ENCODE measurements around the gene GSG1. TPM values are rescaled to one million over a fixed set of nuclear protein-coding genes. Genes with fewer than 3 reads are reported as not detected.

Gene GSG1
- total RNA-seq, 1 experiment from 2014 or later = not detected

- DNase-seq (ENCODE audit: low spot score) = no peak
Measured at GRCh38 chr12:13120413-13120812, 16.9 kb upstream of the GSG1 start.

DNA sequence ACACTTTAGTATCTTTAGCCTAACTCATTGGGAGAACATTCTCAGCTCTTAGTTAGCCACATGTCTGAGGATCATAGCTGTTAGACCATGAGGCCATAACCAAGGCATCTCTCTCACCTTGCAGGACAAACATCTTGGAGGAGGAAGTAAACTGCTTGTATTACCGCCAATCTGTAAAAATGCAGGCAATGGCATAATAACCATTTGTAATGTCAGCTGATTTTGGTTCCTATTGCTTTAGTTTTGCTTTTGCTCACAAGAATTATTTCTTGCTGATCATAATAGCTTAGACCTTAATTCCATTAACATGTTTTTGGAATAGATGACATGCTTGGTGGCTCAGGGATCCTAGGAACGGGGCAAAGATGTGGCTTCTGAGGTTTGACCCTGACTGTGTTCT lies 16.4 kb upstream of the GSG1 start:
- no peak for DNase-seq (ENCODE audit: low spot score)

DNA sequence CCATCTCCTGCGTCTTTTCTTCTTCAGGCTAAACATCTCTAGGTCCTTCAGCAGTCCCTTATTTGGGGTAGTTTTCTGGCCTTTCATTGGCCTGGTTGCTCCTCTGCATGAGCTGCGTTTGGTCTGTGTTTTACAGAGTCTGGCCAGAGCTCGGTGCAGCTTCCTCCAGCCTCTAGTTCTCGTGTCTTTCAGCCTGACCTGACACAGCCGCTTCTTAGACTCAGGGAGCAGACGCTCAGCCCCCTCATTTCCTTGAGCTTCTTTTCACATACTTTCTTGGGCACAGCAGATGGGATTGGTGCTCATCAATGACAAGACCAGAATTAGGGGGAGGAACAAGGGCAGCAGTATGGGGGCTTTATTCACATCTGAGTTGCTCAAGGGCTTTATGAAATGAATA lies 13.6 kb upstream of the GSG1 start:
- no peak for DNase-seq (ENCODE audit: low spot score)

DNA sequence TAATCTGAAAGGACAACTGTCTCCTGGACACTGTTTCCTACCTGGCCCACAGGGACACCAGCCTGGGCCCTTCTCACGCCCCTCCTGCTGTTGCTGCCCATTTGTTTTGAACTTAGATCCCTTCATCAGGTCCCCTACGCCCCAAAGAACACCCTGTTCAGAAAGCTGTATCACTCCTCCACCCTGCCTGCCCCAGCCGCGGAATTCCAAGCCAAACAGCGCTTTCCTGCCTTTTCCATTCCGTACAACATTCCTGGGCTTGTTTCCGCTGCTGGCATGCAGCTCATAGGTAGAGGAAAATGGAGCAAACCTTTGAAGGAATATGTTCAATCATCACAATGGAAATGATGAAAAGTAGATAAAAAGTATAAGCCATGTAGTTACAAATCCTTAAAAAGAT lies 12.8 kb upstream of the GSG1 start:
- no peak for DNase-seq (ENCODE audit: low spot score)

DNA sequence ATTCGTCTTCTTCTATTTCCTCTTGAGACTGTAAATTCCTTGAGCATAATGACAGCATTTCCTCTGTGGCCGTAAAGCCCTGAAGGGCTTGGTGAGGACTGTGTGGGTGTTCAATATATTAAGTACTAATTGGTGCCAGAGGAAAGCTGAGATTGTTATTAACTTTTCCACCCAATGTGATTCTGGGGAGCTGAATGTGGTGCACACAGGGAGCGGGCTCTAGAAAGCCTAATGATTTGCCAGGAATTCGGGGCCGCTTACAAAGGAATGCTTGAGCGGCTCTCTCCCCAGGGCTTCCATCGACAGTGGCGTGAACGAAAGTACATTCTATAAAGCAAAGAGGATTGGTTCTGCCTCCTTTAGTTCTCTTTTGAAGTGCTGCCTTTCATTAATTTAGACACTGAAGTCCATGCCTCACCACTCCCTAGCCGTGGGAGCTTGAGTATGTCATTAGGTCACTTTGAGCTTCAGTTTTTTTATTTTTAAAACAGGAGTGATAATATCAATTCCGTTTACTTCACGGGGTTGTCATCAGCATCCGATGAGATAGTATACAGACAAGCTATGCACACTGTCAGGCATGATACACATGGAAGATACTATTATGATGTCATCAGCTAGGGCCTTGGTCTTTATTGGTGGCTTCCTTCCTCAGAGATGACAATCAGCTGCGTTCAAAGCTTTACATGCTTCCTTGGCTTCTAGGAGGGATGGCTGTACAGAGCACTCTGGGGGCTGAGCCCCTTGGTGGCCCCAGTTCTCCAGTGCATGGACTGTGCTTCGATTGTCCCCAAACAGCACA lies 11.0 kb upstream of the GSG1 start:
- DNase-seq (ENCODE audit: low spot score) = no peak

- no peak for DNase-seq (ENCODE audit: low spot score)
Measured at GRCh38 chr12:13112968-13113367, 9.5 kb upstream of the GSG1 start.

DNA sequence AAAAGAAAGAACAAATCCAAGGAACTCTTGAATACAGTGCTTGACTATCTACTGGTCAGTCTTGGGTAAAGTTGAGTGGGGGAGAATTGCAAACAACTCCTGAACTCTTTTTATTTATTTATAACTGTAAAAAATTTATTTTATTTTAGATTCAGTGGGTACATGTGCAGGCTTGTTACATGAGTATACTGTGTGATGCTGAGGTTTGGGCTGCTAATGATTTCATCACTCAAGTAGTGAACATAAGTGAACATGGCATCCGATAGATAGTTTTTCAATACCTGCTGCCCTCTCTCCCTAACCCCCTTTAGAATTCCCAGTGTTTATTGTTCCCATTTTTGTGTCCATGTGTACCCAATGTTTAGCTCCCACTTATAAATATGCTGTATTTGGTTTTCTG lies 3.2 kb upstream of the GSG1 start:
- DNase-seq (ENCODE audit: low spot score) = no peak

- DNase-seq (ENCODE audit: low spot score) = no peak
Measured at GRCh38 chr12:13105781-13106180, 2.3 kb upstream of the GSG1 start.

DNA sequence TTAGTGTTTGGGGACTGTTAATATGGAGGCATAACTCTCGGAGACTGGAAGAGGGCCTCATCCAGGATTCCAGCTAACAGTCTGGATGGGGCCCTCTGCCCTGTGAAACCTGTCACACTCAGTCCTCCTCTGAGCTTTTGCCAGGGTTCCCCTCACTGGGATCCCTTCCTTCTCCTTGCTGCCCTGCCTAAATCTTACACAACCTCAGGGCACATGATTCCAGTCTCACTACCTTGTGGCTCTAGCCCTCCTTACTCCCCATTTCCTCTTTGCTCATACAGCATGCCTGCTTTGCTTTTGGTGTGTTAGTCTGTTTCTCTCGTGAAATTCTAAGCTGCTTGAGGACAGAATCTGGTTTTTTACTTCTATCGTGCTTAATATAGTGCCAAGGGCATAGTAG lies 942 bp upstream of the GSG1 start:
- no peak for DNase-seq (ENCODE audit: low spot score)

- peak; percentile 61 for DNase-seq (ENCODE audit: low spot score)
Measured at GRCh38 chr12:13102461-13103195, 839 bp downstream of the GSG1 start.

DNA sequence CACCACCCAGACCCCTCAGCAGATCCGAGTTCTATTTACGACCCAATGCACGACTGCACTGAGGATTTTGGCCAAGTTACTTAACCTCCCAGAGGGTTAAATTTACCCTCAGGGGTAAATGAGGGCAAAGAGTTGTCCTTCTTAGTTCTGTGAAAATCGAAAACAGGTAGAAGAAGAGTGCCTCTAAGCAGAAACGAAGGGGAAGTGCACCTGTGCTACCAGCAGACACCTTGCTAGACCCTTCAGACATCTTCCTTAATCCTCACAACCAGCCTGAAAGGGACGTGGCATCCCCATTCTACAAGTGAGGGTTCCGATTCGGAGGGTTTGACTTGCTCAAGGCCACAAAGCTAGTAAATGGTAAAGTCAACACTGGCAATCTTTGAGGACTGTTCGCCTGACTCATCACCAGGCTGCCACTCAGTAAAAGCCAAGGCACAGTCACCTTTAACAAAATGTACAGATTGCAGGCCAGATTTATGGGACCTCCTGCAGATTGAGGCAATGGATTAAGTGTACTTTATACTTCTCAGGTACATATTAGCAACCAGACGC lies 1.6 kb downstream of the GSG1 start:
- DNase-seq (ENCODE audit: low spot score) = peak; percentile 91

DNA sequence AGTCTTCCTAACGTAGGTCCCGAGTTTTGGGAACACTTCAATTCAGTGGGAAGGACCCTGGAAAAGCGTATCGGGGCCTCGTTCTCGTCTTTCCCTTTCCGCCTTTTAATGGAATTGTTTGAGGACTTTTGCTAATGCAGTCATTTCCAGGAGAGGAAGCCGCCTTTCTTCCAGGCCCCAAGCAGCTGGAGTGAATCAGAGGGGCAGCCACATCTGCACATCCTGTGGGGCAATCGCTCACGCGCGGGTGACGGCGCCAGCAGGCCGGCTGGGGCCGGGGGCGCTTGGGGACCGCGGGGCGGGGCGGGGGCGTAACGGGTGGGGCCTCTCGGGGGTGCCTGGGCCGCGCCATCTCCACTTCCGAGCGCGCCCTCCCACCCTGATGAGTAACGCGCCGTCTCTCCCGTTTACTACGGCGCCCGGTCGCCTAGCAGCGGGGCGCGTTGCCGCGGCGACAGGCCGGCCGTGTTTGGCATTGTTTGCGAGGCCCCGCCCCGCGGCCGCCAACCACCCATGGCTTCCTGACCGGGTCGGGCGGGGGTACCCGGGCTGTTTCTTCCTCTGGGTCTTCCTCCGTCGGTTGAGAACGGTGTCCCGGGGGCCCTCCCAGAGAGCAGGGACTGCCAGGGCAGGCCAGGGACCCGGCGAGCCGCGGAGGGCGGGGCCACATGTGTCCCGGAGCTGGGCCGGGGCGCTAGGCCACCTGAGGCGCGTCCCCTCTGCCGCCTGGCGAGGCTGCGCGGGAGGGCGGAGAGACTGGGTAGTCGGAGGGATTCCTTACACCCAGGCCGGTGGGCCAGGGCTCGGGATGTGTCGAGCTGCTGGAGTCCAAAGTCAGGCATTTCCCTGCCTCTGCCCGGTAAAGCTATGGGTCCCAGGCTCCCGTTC lies 2.3 kb downstream of the GSG1 start:
- peak; percentile 95 for DNase-seq (ENCODE audit: low spot score)

DNA sequence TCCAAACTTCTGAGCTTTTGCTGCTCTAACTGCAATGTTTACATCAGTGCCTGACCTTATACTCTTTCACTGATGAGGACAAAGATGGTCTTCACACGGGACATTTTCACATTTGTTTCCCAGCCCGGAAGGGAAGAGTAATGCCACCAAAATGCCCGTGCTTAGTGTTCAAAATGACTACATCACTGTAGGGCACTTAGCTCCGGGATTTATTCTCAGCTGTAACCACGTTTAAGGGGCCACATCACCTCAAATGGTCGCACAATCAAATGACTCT lies 2.9 kb downstream of the GSG1 start:
- DNase-seq (ENCODE audit: low spot score) = no peak

DNA sequence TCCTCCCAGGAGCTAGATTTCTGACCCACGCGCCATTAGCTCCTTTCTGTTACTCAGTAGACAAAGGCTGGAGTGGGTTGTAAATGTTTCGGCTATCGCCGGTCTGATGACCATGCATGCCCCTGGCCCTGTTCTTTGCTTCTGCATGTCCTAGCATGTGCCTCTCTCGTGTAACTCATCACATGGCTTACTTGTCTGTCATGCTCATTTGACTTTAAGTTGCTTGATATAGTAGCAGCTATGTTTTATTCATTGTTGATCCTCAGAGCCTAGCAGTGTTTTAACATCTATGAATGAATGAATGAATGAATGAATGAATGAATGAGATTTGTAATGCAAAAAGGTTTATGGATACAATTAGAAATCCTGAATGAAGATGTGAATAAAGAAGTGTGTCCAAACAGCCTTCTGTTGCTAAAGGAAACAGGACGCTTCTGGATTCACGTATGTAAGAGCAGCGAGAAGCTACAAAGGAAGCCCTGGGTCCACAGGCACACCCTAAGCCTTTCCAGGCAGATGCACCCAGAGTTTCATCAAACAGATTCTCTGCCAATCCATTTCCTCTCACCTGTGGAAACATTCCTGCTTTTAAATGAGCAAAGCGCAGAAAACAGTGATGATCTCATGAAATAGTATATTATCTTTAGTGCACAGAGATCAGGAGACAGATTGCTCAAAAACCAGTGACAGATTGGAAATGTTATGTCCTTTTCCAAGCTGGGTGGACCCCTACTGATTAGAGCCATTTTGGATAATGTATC lies 3.4 kb downstream of the GSG1 start:
- peak; percentile 28 for DNase-seq (ENCODE audit: low spot score)

- DNase-seq (ENCODE audit: low spot score) = peak; percentile 31
Measured at GRCh38 chr12:13099066-13099843, 4.2 kb downstream of the GSG1 start.

- peak; percentile 32 for DNase-seq (ENCODE audit: low spot score)
Measured at GRCh38 chr12:13097491-13098011, 5.9 kb downstream of the GSG1 start.

GRCh38 chr12:13095266-13095995 lies 8.0 kb downstream of the GSG1 start:
- DNase-seq (ENCODE audit: low spot score) = no peak

GRCh38 chr12:13094367-13094766 lies 9.1 kb downstream of the GSG1 start:
- no peak for DNase-seq (ENCODE audit: low spot score)

GRCh38 chr12:13093848-13094220 lies 9.6 kb downstream of the GSG1 start:
- DNase-seq (ENCODE audit: low spot score) = no peak

All from HT-29 (cell line).